Stomach smooth muscle (tissue), 2 donors: ENCODE data around the gene ATP7B.

Source experiments
- H3K27ac ChIP-seq: one replicate; pipeline ENCODE4 v1.7.0; 2013; ENCODE audit warnings: mild to moderate bottlenecking, low read length, inconsistent platforms
- H3K27me3 ChIP-seq, 2 donors: one replicate each; pipeline ENCODE4 v1.7.0; 2013; ENCODE audit warnings: low read length in 2 of 2; ENCODE audit not compliant: insufficient read depth in 2 of 2, control insufficient read depth in 1 of 2
- H3K36me3 ChIP-seq, 2 donors: one replicate each; pipeline ENCODE4 v1.7.0; 2013; ENCODE audit warnings: low read length in 2 of 2; ENCODE audit not compliant: control insufficient read depth in 2 of 2, insufficient read depth in 2 of 2
- H3K4me1 ChIP-seq: one replicate; pipeline ENCODE4 v1.7.0; 2013; ENCODE audit warnings: low read length; ENCODE audit not compliant: control insufficient read depth, insufficient read depth
- H3K4me3 ChIP-seq, 2 donors: one replicate each; pipeline ENCODE4 v1.7.0; 2013; ENCODE audit warnings: low read length in 2 of 2
- H3K9ac ChIP-seq, 2 donors: one replicate each; pipeline ENCODE4 v1.7.0; 2013; ENCODE audit warnings: low read length in 2 of 2, mild to moderate bottlenecking in 1 of 2
- H3K9me3 ChIP-seq, 2 donors: one replicate each; pipeline ENCODE4 v1.7.0; 2013; ENCODE audit warnings: low read length in 2 of 2; ENCODE audit not compliant: control insufficient read depth in 2 of 2
- donor health status: healthy.
- donor health status: Pancreatic carcinoma.

ATP7B gene

GRCh38 chr13:51977625-51978024, 33.6 kb downstream of the ATP7B start:
- no peaks in the 10 kb centered on the region for H3K27me3 ChIP-seq
- no peak overlapping the region for H3K9ac ChIP-seq
- no peak overlapping the region for H3K27ac ChIP-seq
- H3K4me1 ChIP-seq: no peaks in the 10 kb centered on the region
- no peaks in the 10 kb centered on the region for H3K9me3 ChIP-seq
- no peak overlapping the region for H3K4me3 ChIP-seq
- peaks cover 2 to 4% of the 10 kb centered on the region in 2 donors for H3K36me3 ChIP-seq

DNA sequence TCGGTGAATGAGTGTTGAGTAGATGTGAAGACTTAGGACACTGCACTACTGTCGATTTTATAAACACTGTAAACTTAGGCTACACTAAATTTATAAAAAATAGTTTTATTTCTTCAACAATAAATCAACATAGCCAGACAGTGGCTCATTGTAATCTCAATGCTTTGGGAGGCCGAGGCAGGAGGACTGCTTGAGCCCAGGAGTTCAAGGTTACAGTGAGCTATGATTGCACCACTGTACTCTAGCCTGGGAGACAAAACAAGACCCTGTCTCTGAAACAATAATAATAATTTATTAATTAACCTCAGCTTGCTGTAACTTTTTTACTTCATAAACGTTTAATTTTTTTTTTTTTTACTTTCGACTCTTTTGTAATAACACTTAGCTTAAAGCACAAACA, 34.4 kb downstream of the ATP7B start:
- Histone ChIP-seq H3K9me3 (no peaks in the 10 kb centered on the region), H3K4me1 (no peaks in the 10 kb centered on the region), H3K9ac (no peak overlapping the region), H3K4me3 (no peak overlapping the region), H3K27ac (no peak overlapping the region), H3K36me3 (peaks cover 2 to 4% of the 10 kb centered on the region in 2 donors), H3K27me3 (no peaks in the 10 kb centered on the region)

- Histone ChIP-seq H3K36me3 (peaks cover 2 to 4% of the 10 kb centered on the region in 2 donors), H3K27ac (no peak overlapping the region), H3K4me1 (no peaks in the 10 kb centered on the region), H3K9me3 (no peaks in the 10 kb centered on the region), H3K9ac (no peak overlapping the region), H3K4me3 (no peak overlapping the region), H3K27me3 (no peaks in the 10 kb centered on the region)
Observed at GRCh38 chr13:51976423-51976822, 34.8 kb downstream of the ATP7B start.

- Histone ChIP-seq H3K27ac (no peak overlapping the region), H3K4me3 (no peak overlapping the region), H3K36me3 (peaks cover 6 to 7% of the 10 kb centered on the region in 2 donors), H3K27me3 (no peaks in the 10 kb centered on the region), H3K4me1 (no peaks in the 10 kb centered on the region), H3K9ac (no peak overlapping the region), H3K9me3 (no peaks in the 10 kb centered on the region)
Observed at GRCh38 chr13:51974482-51974881, 36.8 kb downstream of the ATP7B start.

DNA sequence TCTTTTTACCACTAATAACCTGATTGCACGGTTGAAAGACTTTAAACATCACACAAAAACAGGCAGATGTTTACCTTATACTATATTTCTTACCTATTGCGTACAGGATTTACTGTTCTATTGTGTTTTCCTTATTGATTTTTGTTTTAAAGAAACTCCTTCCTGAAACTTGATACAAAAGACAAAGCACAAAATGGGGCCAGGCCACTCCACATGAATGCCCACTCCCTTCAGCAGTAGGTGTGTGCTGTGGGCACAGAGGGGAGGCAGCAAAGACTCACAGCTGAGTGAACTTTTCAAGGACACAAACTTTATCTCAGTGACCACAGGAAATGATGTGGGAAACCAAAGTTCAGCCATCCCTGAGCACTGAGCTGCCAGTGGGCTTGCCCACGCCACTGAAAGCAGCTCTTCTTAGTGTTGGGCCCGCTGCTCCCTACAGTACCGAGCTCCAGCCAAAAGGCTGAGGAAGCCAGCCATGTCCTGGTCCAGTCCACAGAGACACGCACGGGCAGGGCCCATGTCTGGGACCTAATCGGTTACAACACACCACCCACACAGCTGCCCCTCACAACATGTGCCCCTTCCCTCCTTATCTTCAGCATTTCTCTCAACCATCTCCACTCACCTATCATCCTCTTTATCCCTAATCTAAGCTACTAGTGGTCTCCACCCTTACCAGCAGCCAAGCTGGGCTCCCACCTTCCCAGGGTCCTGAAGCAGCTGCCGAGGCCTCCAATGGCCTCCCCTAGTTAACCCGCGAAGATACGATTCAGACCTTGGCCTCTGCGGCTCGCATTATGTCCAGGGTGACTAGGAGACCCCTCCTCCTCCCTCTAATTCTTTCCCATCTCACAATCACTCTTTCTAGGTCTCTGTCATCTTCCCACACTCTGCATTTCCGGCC, 39.5 kb downstream of the ATP7B start:
- H3K4me1 ChIP-seq: no peaks in the 10 kb centered on the region
- no peaks in the 10 kb centered on the region for H3K27me3 ChIP-seq
- H3K9ac ChIP-seq: no peak overlapping the region
- peaks cover 6 to 15% of the 10 kb centered on the region in 2 donors for H3K36me3 ChIP-seq
- no peak overlapping the region for H3K27ac ChIP-seq
- no peaks in the 10 kb centered on the region for H3K9me3 ChIP-seq
- H3K4me3 ChIP-seq: no peak overlapping the region

DNA sequence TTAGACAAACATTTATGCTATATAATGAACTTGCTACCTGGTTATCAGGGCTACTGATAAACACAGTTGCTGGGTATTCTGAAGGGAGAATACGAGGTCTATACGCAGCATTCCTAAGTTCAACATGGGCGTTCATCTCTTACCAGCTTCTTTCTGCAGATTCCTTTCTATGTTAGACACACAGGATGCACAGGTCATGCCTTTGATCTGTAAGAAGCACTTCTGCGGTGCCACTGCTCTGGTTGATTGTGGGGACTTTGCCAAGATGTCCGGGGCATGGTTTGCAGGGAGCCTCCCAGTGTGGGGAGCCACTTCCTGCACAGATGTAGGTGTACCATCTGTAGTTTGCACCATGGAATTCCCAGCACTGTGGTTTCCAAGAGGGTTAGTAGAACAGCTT, 40.9 kb downstream of the ATP7B start:
- no peak overlapping the region for H3K4me3 ChIP-seq
- H3K36me3 ChIP-seq: peaks cover 9 to 15% of the 10 kb centered on the region in 2 donors
- no peaks in the 10 kb centered on the region for H3K27me3 ChIP-seq
- no peaks in the 10 kb centered on the region for H3K9me3 ChIP-seq
- H3K9ac ChIP-seq: no peak overlapping the region
- H3K4me1 ChIP-seq: no peaks in the 10 kb centered on the region
- H3K27ac ChIP-seq: no peak overlapping the region

GRCh38 chr13:51967482-51968446, 43.5 kb downstream of the ATP7B start:
- H3K9me3 ChIP-seq: no peaks in the 10 kb centered on the region
- no peak overlapping the region for H3K27ac ChIP-seq

DNA sequence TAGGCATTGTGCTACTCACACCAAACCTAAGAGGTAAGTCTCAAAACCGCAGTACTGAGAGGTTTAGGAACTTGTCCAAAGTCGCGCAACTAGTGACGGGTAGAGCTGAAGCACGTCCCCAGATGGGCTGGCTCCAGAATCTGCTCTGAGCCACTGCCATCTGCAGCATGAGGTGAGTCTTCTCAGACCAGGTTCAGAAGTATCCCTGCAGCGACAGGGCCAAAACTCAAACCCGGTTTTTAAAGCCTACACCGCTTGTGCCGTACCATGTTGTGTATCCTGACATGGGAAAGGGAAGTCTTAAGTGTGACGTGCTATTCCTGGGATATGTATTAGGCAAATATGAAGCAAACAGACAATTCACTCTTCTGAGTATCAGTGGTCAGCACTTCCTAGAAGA, 45.1 kb downstream of the ATP7B start:
- Histone ChIP-seq H3K36me3 (peaks cover 6 to 11% of the 10 kb centered on the region in 2 donors), H3K4me1 (no peaks in the 10 kb centered on the region), H3K9me3 (no peaks in the 10 kb centered on the region), H3K27ac (no peak overlapping the region), H3K27me3 (no peaks in the 10 kb centered on the region), H3K9ac (no peak overlapping the region), H3K4me3 (no peak overlapping the region)

More at GRCh38 chr13:51967482-51968446, 43.5 kb downstream of the ATP7B start:
- Histone ChIP-seq H3K4me3 (no peak overlapping the region), H3K27me3 (no peaks in the 10 kb centered on the region), H3K36me3 (peaks cover 6 to 11% of the 10 kb centered on the region in 2 donors), H3K9ac (no peak overlapping the region), H3K4me1 (no peaks in the 10 kb centered on the region)

DNA sequence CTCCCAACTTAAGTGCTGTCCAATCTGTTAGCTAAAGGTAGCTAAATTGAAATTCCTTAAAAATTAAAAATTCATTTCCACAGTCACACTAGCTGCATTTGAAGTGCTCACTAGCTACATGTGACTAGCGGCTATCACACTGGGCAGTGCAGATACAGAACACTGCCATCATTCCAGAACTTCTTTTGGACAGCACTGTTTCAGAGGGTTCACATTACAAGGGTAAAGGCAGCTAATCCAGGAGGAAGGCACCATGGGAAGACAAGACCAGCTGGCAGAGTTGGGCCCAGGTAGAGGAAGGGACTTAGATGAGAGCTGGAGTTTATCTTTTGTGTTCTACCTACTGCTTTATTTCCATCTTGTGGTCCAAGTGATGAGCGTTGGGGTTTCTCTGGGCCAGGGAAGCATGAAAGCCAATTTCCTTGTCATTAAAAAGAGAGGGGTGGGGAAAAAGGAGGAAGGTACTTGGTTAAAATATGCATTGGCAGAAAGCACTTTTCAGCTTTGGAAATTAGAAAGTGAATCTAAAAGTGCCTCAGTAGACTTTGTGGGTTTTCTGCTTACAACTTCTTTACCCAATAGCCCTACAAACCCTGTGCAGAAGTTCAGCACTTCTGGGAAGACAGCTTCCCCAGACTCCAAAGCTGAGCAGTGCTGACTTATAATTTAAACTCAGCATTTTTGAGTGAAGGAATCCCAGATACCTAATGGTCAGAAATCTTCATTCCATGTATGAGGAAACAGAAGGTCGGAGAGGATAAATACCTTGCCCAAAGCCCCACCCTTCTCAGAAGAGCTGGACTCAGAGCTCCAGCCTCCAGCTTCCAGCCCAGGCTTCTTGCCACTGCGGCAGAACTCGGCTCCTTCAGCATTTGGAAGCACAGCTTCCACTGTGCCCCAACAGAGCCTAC, 49.5 kb downstream of the ATP7B start:
- Histone ChIP-seq H3K9me3 (no peaks in the 10 kb centered on the region), H3K36me3 (peaks cover 0 to 3% of the 10 kb centered on the region in 2 donors), H3K27me3 (no peaks in the 10 kb centered on the region)

DNA sequence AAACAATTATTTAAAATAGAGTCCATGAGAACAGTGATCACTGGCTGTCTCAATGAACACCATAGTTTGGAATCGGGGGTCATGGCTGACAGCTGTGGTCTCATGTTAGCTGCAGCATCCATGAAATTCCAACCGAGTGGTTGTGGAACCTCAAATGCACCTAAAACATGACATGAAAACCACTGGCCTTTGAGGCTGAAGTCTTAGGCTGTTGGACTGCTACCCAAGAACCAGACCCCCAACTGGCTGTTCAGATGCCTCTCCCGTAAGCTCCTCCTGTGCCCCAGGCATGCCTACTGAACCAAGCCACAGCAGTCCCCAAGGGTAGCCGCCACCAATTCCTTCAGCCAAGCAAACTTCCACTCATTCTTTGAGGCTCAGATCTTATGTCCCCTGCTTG, 50.5 kb downstream of the ATP7B start:
- H3K27ac ChIP-seq: no peak overlapping the region
- no peak overlapping the region for H3K9ac ChIP-seq
- no peaks in the 10 kb centered on the region for H3K4me1 ChIP-seq
- H3K9me3 ChIP-seq: no peaks in the 10 kb centered on the region
- H3K36me3 ChIP-seq: peaks cover 0 to 3% of the 10 kb centered on the region in 2 donors
- no peak overlapping the region for H3K4me3 ChIP-seq
- no peaks in the 10 kb centered on the region for H3K27me3 ChIP-seq

More for the DNA sequence above, 49.5 kb downstream of the ATP7B start:
- no peak overlapping the region for H3K4me3 ChIP-seq
- no peaks in the 10 kb centered on the region for H3K4me1 ChIP-seq
- no peak overlapping the region for H3K9ac ChIP-seq
- no peak overlapping the region for H3K27ac ChIP-seq
